CD4-positive, alpha-beta memory T cell (primary cell): ENCODE measurements around the gene HOXB6. TPM values are rescaled to one million over a fixed set of nuclear protein-coding genes. Genes with fewer than 3 reads are reported as not detected.

Experiments used
- CTCF ChIA-PET: fragments of 350-600 bp; sonication (Branson Sonifier 250); formaldehyde crosslinking; loops from one replicate; lab custom pipeline; 2021; ENCODE audit warnings: inconsistent platforms; ENCODE audit not compliant: partially characterized antibody; lab: Charles Lee
- POLR2A ChIA-PET: fragments of 350-600 bp; sonication (Branson Sonifier 250); formaldehyde crosslinking; loops from one replicate; lab custom pipeline; 2021; ENCODE audit not compliant: partially characterized antibody; lab: Charles Lee
- DNase-seq, 5 donors: peaks; one replicate each; pipeline versions ENCODE4 v3.0.0 to v3.0.0-alpha.2; 2020 to 2022; ENCODE audit warnings: mixed read lengths in 1 of 5
- H3K27ac ChIP-seq: one replicate; pipeline ENCODE4 v1.7.0; 2013; ENCODE audit warnings: low read depth, low read length
- H3K27me3 ChIP-seq: 2 replicates; pipeline ENCODE4 v1.7.0; 2013; ENCODE audit warnings: mild to moderate bottlenecking, low read length, moderate library complexity; ENCODE audit not compliant: insufficient read depth
- H3K36me3 ChIP-seq: 2 replicates; pipeline ENCODE4 v1.7.0; 2013; ENCODE audit warnings: mild to moderate bottlenecking, low read length, moderate library complexity; ENCODE audit not compliant: insufficient read depth
- H3K4me1 ChIP-seq: 2 replicates; pipeline ENCODE4 v1.7.0; 2013; ENCODE audit warnings: mild to moderate bottlenecking, low read length, moderate library complexity; ENCODE audit not compliant: insufficient read depth
- H3K4me3 ChIP-seq, 2 donors: one replicate each; pipeline ENCODE4 v1.7.0; 2013; ENCODE audit warnings: low read length in 2 of 2, mild to moderate bottlenecking in 1 of 2
- H3K9me3 ChIP-seq, 2 donors: one replicate each; pipeline ENCODE4 v1.7.0; 2013; ENCODE audit warnings: low read length in 2 of 2, control low read depth in 1 of 2; ENCODE audit not compliant: control insufficient read depth in 1 of 2
- H3K27ac Mint-ChIP-seq, 7 donors: one replicate each; pipeline ENCODE4 v1.8.0; 2020 to 2021; ENCODE audit warnings: mixed read lengths in 7 of 7, mild to moderate bottlenecking in 6 of 7, inconsistent platforms in 3 of 7, moderate library complexity in 3 of 7
- H3K27me3 Mint-ChIP-seq, 2 donors: one replicate each; pipeline ENCODE4 v1.8.0; 2020 to 2021; ENCODE audit warnings: mixed read lengths in 2 of 2
- H3K36me3 Mint-ChIP-seq, 2 donors: one replicate each; pipeline ENCODE4 v1.8.0; 2020 to 2021; ENCODE audit warnings: mixed read lengths in 2 of 2, inconsistent platforms in 1 of 2, mild to moderate bottlenecking in 1 of 2
- H3K4me1 Mint-ChIP-seq, 4 donors: one replicate each; pipeline ENCODE4 v1.8.0; 2020 to 2021; ENCODE audit warnings: mixed read lengths in 4 of 4, mild to moderate bottlenecking in 1 of 4
- H3K4me3 Mint-ChIP-seq, 8 donors: one replicate each; pipeline ENCODE4 v1.8.0; 2020 to 2021; ENCODE audit warnings: mixed read lengths in 8 of 8, mild to moderate bottlenecking in 7 of 8, moderate library complexity in 6 of 8, inconsistent platforms in 3 of 8
- H3K9me3 Mint-ChIP-seq, 8 donors: one replicate each; pipeline ENCODE4 v1.8.0; 2020 to 2021; ENCODE audit warnings: mixed read lengths in 8 of 8, mild to moderate bottlenecking in 5 of 8, inconsistent platforms in 3 of 8, moderate library complexity in 1 of 8
- intact Hi-C: fragments of 100-400 bp; cut with micrococcal nuclease; formaldehyde crosslinking; loops from one replicate; pipeline ENCODE4 v1.15.1; 2023
- polyA plus RNA-seq, 2 donors: library from polyadenylated mRNA; unstranded; fragments of 300-500 nt; fragmentation: Illumina TruSeq; gene quantifications; one replicate each; pipeline ENCODE4 v1.2.3, GENCODE V29; 2021
- total RNA-seq, 2 experiments: library from RNA; stranded (reverse); gene quantifications; one replicate each; pipeline ENCODE4 v1.2.3, GENCODE V29; 2021

HOXB6 gene
- total and polyA plus RNA-seq, 4 experiments from 2014 or later = 0.38 TPM; not detected in 3

DNA sequence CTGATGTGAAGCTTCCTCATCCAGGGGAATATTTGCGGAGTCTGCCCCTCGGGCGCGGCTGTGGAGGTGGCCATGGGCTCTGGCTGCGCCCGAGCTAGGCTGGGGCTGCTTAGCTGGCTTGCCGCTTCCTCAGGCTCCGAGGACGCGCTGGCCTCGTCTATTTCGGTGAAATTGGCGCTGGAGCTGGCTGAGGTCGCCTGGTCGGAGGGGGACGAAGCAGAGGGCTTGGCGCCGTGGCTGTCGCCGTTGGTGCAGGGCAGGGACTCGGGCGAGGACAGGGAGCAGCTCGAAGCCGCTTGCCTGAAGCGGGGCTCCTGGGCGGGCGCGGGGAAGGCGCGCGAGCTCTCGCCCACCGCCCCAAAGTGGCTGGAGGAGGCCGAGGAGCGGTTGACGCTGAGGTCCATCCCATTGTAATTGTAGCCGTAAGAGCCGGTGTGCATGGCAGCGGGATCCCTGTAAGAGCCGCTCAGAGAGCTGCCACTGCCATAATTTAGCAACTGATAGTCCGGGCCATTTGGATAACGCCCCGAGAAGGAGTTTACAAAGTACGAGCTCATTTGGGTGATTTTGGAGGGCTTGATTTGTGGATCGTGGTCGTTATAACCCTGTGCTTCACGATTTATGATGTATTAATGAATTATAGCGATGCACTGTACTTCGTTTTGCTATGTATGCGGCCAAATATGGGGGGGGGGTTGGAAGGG is 11.5 kb downstream of the HOXB6 start, which contains the start of gene HOXB5:
TSS of gene HOXB5 (minus strand) at position 654 of the 704 bp plus-strand sequence. CDS start at position 557, 97 bp downstream.
- no peak for DNase-seq
- peaks cover 0 to 2% (median 0%) of the 10 kb centered on the region in 8 donors for H3K9me3 Mint-ChIP-seq
- intact Hi-C loops = loop anchor here (1.0 to 5.0 kb wide), 3 partner anchors 257 to 566 kb away; no protein-coding TSS in a partner anchor

DNA sequence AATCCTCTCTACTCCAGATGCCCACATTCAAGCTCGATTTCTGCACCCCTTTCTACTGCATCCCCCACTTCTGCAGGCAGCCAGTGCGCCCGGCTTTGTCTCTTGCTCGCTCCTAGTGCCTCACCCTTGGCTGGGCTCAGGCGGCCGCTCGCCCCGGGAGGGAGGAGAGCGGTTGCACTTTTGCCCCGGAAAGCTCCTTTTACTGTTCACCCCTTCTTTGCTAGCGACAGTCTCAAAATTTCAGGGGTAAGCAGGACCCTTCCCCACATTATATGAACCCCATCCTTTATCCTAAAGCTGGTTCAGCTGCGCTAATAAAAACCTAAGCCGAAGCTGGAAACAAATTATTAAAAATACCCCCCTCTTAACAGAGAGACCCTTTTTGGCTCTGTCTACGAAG is 12.2 kb downstream of the HOXB6 start:
- Mint-ChIP-seq H3K9me3 (peaks cover 0 to 2% (median 0%) of the 10 kb centered on the region in 8 donors), H3K36me3 (no peaks in the 10 kb centered on the region), H3K27ac (peak overlapping the region in 1 of 7 donors; percentile 74), H3K4me1 (peaks cover 17 to 42% (median 33%) of the 10 kb centered on the region in 4 donors), H3K27me3 (peaks cover 40 to 69% of the 10 kb centered on the region in 2 donors), H3K4me3 (peak overlapping the region; percentile 45 to 92 (median 82))
- DNase-seq = no peak
- CTCF ChIA-PET = interaction anchor here (0.6 to 6.0 kb wide), 51 partner anchors 13 to 1501 kb away, joined by 3 to 59 read pairs (median 4); partner anchors contain the start of gene HOXB8
- Histone ChIP-seq H3K4me1 (peaks cover 34% of the 10 kb centered on the region), H3K27ac (no peak overlapping the region), H3K9me3 (no peaks in the 10 kb centered on the region), H3K4me3 (no peak overlapping the region), H3K27me3 (peaks cover 39% of the 10 kb centered on the region), H3K36me3 (no peaks in the 10 kb centered on the region)
- intact Hi-C loops = loop anchor here (5.0 kb wide), 1 partner anchor 565 kb away; no protein-coding TSS in a partner anchor
- POLR2A ChIA-PET = interaction anchor here (0.8 to 1.9 kb wide), 12 partner anchors 14 to 299 kb away, joined by 3 to 8 read pairs (median 4); partner anchors contain the start of genes HOXB4 and HOXB9

More for the DNA sequence above, 11.5 kb downstream of the HOXB6 start, which contains the start of gene HOXB5:
- no peak within 1 kb of the TSS for H3K27ac ChIP-seq
- H3K9me3 ChIP-seq = no peaks in the 10 kb centered on the region
- H3K36me3 ChIP-seq = no peaks in the 10 kb centered on the region
- Mint-ChIP-seq H3K27me3 (peaks cover 43 to 71% of the 10 kb centered on the region in 2 donors), H3K36me3 (no peaks in the 10 kb centered on the region), H3K27ac (peak within 1 kb of the TSS in 1 of 7 donors; percentile 74), H3K4me3 (peak within 1 kb of the TSS; percentile 80 to 92 (median 82)), H3K4me1 (peaks cover 23 to 48% (median 39%) of the 10 kb centered on the region in 4 donors)
- peaks cover 46% of the 10 kb centered on the region for H3K27me3 ChIP-seq
- POLR2A ChIA-PET = interaction anchor here (0.5 to 1.9 kb wide), 16 partner anchors 11 to 513 kb away, joined by 3 to 8 read pairs (median 4); partner anchors contain the start of genes HOXB4, HOXB6 and HOXB9
- CTCF ChIA-PET = interaction anchor here (0.6 to 6.0 kb wide), 61 partner anchors 14 to 1501 kb away, joined by 3 to 59 read pairs (median 4); partner anchors contain the start of genes HOXB8, LRRC46 and MRPL10
- peak within 1 kb of the TSS in 1 of 2 donors; percentile 30 for H3K4me3 ChIP-seq
- H3K4me1 ChIP-seq = peaks cover 39% of the 10 kb centered on the region

DNA sequence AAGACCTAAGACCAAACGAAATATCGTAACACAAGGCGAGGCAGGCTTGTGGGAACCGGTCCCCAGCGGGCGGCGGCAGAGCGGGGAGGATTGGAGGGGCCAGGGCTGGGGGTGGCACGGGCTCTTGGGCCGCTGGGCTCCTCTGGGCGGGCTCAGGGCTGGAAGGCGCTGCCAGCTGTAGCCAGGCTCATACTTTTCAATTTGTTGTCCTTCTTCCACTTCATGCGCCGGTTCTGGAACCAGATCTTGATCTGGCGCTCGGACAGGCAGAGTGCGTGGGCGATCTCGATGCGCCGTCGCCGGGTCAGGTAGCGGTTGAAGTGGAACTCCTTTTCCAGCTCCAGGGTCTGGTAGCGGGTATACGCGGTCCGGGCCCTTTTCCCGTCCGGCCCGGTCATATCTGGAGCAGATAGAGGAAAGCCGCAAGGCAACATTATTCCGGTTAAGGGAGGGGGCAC is 12.7 kb downstream of the HOXB6 start:
- Histone ChIP-seq H3K4me1 (peaks cover 29% of the 10 kb centered on the region), H3K27ac (no peak overlapping the region), H3K27me3 (peaks cover 39% of the 10 kb centered on the region), H3K9me3 (no peaks in the 10 kb centered on the region), H3K36me3 (no peaks in the 10 kb centered on the region), H3K4me3 (no peak overlapping the region)
- Mint-ChIP-seq H3K27ac (no peak overlapping the region), H3K9me3 (peaks cover 0 to 2% (median 0%) of the 10 kb centered on the region in 8 donors), H3K36me3 (no peaks in the 10 kb centered on the region), H3K4me3 (peak overlapping the region in 2 of 8 donors; percentile 35 to 80), H3K27me3 (peaks cover 41 to 69% of the 10 kb centered on the region in 2 donors), H3K4me1 (peaks cover 15 to 40% (median 30%) of the 10 kb centered on the region in 4 donors)
- ChIA-PET POLR2A (interaction anchor here (1.0 to 1.9 kb wide), 6 partner anchors 13 to 298 kb away, joined by 4 to 8 read pairs (median 4); partner anchors contain the start of gene HOXB4), CTCF (interaction anchor here (0.9 to 6.0 kb wide), 23 partner anchors 13 to 567 kb away, joined by 3 to 59 read pairs (median 6); partner anchors contain the start of gene HOXB8)
- intact Hi-C loops = loop anchor here (5.0 kb wide), 1 partner anchor 565 kb away; no protein-coding TSS in a partner anchor
- no peak for DNase-seq

- H3K4me3 ChIP-seq = no peak overlapping the region
- peaks cover 24% of the 10 kb centered on the region for H3K4me1 ChIP-seq
- POLR2A ChIA-PET = interaction anchor here (1.9 kb wide), 1 partner anchor 13 kb away, joined by 8 read pairs; the partner anchor contains the start of gene HOXB4
- Mint-ChIP-seq H3K4me1 (peaks cover 11 to 36% (median 25%) of the 10 kb centered on the region in 4 donors), H3K27ac (no peak overlapping the region), H3K36me3 (no peaks in the 10 kb centered on the region), H3K27me3 (peaks cover 42 to 65% of the 10 kb centered on the region in 2 donors), H3K9me3 (peaks cover 0 to 2% (median 0%) of the 10 kb centered on the region in 8 donors), H3K4me3 (peak overlapping the region in 3 of 8 donors; percentile 23 to 54 (median 35))
- no peak overlapping the region for H3K27ac ChIP-seq
- intact Hi-C loops = loop anchor here (5.0 kb wide), 1 partner anchor 564 kb away; no protein-coding TSS in a partner anchor
- no peak for DNase-seq
- CTCF ChIA-PET = interaction anchor here (1.3 to 6.0 kb wide), 8 partner anchors 27 to 328 kb away, joined by 3 to 59 read pairs (median 29); no protein-coding TSS in a partner anchor
- no peaks in the 10 kb centered on the region for H3K9me3 ChIP-seq
- peaks cover 39% of the 10 kb centered on the region for H3K27me3 ChIP-seq
- H3K36me3 ChIP-seq = no peaks in the 10 kb centered on the region
Measured at GRCh38 chr17:48591255-48592056, 13.3 kb downstream of the HOXB6 start.

- no peak for DNase-seq
- Mint-ChIP-seq H3K4me3 (peak overlapping the region in 1 of 8 donors; percentile 59), H3K27ac (no peak overlapping the region), H3K27me3 (peaks cover 43 to 67% of the 10 kb centered on the region in 2 donors), H3K9me3 (peaks cover 0 to 2% (median 0%) of the 10 kb centered on the region in 8 donors), H3K4me1 (peaks cover 15 to 40% (median 30%) of the 10 kb centered on the region in 4 donors), H3K36me3 (peaks cover 0 to 2% of the 10 kb centered on the region in 2 donors)
- Histone ChIP-seq H3K27ac (no peak overlapping the region), H3K9me3 (no peaks in the 10 kb centered on the region), H3K4me3 (no peak overlapping the region), H3K36me3 (no peaks in the 10 kb centered on the region), H3K27me3 (peaks cover 43% of the 10 kb centered on the region), H3K4me1 (peaks cover 27% of the 10 kb centered on the region)
- POLR2A ChIA-PET = no interaction called here
- CTCF ChIA-PET = interaction anchor here (1.3 to 6.0 kb wide), 6 partner anchors 28 to 282 kb away, joined by 3 to 59 read pairs (median 34); no protein-coding TSS in a partner anchor
- intact Hi-C loops = loop anchor here (5.0 kb wide), 1 partner anchor 563 kb away; no protein-coding TSS in a partner anchor
Measured at GRCh38 chr17:48590607-48591161, 14.1 kb downstream of the HOXB6 start.
